Esophagus squamous epithelium (tissue), 4 donors: ENCODE measurements around the gene IGLL1.

Experiments used
- POLR2A ChIP-seq, 4 donors: fragments of 450-650 bp; IDR thresholded peaks; one replicate each; pipeline ENCODE4 v1.6.1; 2017; ENCODE audit warnings: antibody characterized with exemption in 4 of 4, mild to moderate bottlenecking in 4 of 4, moderate library complexity in 3 of 4
- TF ChIP-seq, protein P1 (sequence below), 6 experiments: fragments of 450-650 bp in 4 of 6; fragments of 200-600 bp in 2 of 6; sonication (generic) in 2 of 6; IDR thresholded peaks; one replicate each; pipeline ENCODE4 v1.5.1; 2016 to 2019; ENCODE audit warnings: antibody characterized with exemption in 6 of 6, mild to moderate bottlenecking in 4 of 6, moderate library complexity in 4 of 6

DNA sequence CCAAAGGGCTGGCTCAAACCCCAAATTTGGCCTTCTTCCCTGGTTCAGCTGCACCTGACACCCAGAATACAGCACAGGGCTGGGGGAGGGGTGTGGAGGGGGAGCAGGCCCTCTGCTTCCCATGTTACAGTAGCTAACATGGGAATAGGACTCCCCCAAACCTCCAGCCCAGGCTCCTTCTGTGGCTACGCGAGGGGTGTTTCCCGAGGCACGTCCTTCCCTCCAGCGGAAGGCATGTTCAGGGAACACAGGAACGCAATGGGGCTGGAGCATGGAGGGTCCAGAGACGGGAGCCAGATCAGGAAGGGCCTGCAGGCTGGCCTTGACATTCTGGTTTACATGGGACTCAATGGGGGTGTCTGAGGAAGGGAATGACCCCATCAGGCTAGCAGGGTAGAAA lies 11.8 kb upstream of the IGLL1 start:
- TF ChIP-seq, protein P1, sequence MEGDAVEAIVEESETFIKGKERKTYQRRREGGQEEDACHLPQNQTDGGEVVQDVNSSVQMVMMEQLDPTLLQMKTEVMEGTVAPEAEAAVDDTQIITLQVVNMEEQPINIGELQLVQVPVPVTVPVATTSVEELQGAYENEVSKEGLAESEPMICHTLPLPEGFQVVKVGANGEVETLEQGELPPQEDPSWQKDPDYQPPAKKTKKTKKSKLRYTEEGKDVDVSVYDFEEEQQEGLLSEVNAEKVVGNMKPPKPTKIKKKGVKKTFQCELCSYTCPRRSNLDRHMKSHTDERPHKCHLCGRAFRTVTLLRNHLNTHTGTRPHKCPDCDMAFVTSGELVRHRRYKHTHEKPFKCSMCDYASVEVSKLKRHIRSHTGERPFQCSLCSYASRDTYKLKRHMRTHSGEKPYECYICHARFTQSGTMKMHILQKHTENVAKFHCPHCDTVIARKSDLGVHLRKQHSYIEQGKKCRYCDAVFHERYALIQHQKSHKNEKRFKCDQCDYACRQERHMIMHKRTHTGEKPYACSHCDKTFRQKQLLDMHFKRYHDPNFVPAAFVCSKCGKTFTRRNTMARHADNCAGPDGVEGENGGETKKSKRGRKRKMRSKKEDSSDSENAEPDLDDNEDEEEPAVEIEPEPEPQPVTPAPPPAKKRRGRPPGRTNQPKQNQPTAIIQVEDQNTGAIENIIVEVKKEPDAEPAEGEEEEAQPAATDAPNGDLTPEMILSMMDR (IDR thresholded peaks at IDR 0.05), result no peak
- no peak for TF ChIP-seq POLR2A (IDR thresholded peaks at IDR 0.05)
